BE2C (cell line): ENCODE data around the gene COL21A1.

Experiments
- DNase-seq: peaks from one replicate; pipeline ENCODE4 v3.0.0-alpha.2; 2020
- H3K27me3 ChIP-seq: fragments of 250-450 bp; sonication (Bioruptor Pico); 2 replicates; pipeline ENCODE4 v1.5.1; 2020; ENCODE audit warnings: mild to moderate bottlenecking
- H3K36me3 ChIP-seq: fragments of 250-450 bp; sonication (Bioruptor Pico); 2 replicates; pipeline ENCODE4 v1.5.1; 2020; ENCODE audit warnings: mild to moderate bottlenecking
- H3K4me1 ChIP-seq: fragments of 250-450 bp; sonication (Bioruptor Pico); 2 replicates; pipeline ENCODE4 v1.5.1; 2020
- H3K4me3 ChIP-seq: 2 replicates; pipeline ENCODE4 v1.5.1; 2011; ENCODE audit warnings: low read depth, low read length
- H3K9me3 ChIP-seq: fragments of 250-450 bp; sonication (Bioruptor Pico); 2 replicates; pipeline ENCODE4 v1.5.1; 2020
- TF ChIP-seq, protein P1 (sequence below): IDR thresholded peaks from 2 replicates; pipeline ENCODE4 v1.5.1; 2012; ENCODE audit warnings: mild to moderate bottlenecking, low read depth, low read length

The COL21A1 gene

DNA sequence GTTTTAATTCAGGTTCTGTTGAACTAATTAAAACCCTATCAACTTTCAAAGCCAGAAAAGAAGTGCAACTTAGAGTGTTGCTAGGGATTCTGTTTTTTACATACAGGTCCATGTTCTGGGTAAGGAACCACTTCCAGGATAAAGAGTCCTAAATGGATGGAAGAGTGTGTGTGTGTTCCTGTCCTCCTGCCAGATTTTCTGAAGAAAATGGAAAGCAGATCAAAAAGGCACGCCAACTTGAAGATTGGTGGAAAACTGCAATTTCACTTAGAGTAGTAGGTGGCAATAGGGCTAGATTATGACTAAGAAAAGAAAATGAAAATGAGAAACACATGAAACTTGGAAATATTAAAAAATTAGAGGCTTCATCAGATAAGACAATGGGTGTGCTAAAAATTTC, 85.3 kb downstream of the COL21A1 start:
- Histone ChIP-seq H3K36me3 (no peaks in the 10 kb centered on the region), H3K4me1 (no peaks in the 10 kb centered on the region), H3K9me3 (no peaks in the 10 kb centered on the region), H3K4me3 (no peak overlapping the region), H3K27me3 (no peaks in the 10 kb centered on the region)
- TF ChIP-seq, protein P1, sequence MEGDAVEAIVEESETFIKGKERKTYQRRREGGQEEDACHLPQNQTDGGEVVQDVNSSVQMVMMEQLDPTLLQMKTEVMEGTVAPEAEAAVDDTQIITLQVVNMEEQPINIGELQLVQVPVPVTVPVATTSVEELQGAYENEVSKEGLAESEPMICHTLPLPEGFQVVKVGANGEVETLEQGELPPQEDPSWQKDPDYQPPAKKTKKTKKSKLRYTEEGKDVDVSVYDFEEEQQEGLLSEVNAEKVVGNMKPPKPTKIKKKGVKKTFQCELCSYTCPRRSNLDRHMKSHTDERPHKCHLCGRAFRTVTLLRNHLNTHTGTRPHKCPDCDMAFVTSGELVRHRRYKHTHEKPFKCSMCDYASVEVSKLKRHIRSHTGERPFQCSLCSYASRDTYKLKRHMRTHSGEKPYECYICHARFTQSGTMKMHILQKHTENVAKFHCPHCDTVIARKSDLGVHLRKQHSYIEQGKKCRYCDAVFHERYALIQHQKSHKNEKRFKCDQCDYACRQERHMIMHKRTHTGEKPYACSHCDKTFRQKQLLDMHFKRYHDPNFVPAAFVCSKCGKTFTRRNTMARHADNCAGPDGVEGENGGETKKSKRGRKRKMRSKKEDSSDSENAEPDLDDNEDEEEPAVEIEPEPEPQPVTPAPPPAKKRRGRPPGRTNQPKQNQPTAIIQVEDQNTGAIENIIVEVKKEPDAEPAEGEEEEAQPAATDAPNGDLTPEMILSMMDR, result no peak
- DNase-seq, result no peak

DNA sequence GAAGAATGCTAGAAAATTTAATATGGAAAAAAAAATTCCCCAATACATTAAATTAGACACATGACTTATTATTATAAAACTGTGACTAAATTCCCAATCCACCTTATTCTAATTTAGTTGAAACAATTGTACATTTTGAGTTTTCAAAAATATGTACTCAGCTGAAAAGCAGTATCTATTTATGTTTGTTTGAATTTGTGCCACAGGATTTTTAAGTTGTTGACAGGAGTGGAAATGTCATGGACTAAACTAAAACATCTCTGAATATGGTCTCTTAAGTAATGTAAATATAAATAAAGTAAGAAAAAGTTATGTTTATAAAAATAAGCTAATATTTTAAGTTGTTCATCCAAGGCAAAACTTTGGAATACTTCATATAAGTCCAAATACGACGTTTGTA, 86.9 kb downstream of the COL21A1 start:
- TF ChIP-seq, protein P1, result no peak
- Histone ChIP-seq H3K4me3 (no peak overlapping the region), H3K9me3 (no peaks in the 10 kb centered on the region), H3K27me3 (no peaks in the 10 kb centered on the region), H3K4me1 (no peaks in the 10 kb centered on the region), H3K36me3 (no peaks in the 10 kb centered on the region)
- no peak for DNase-seq

DNA sequence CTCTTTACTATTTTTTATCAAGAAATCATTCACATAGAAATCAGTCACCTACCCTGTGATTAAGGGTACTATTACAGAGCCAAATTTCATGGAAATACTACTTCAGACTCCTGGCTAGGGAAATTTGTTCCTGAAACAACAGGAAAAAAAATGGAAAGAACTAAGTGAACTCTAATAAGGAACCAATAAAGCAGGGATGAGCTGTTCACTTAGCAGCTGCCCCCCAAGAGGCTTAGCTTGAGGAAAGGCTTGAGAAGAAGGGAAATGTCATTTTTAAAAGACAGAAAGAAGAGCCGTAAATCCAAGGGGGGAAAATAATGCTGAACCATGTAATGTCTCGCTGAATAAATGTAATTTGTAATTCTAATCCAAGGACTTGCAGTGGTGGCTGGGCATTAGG, 88.8 kb downstream of the COL21A1 start:
- Histone ChIP-seq H3K4me3 (no peak overlapping the region), H3K9me3 (no peaks in the 10 kb centered on the region), H3K4me1 (no peaks in the 10 kb centered on the region), H3K36me3 (no peaks in the 10 kb centered on the region), H3K27me3 (no peaks in the 10 kb centered on the region)
- TF ChIP-seq, protein P1, result no peak
- no peak for DNase-seq

DNA sequence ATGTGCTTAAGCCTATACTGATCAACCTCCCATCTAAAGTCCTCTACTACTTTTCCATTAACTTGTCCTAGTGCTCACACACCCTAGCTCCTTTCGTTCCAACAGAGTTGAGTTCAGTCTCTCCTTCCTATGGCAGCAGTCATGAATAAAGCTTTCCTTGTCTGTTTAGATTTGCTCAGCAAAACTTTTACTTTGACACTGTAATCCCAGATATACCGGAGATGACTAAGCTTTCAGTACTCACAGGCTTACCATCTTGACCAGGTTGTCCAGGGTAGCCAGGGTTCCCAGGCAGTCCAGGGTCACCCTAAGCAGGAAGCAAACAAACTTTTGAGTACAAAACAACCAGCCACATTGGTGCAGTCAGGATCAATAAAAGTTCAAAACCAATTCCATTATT, 90.7 kb downstream of the COL21A1 start:
- Histone ChIP-seq H3K27me3 (no peaks in the 10 kb centered on the region), H3K9me3 (no peaks in the 10 kb centered on the region), H3K4me1 (no peaks in the 10 kb centered on the region), H3K4me3 (no peak overlapping the region), H3K36me3 (no peaks in the 10 kb centered on the region)
- DNase-seq, result no peak
- TF ChIP-seq, protein P1, result no peak

DNA sequence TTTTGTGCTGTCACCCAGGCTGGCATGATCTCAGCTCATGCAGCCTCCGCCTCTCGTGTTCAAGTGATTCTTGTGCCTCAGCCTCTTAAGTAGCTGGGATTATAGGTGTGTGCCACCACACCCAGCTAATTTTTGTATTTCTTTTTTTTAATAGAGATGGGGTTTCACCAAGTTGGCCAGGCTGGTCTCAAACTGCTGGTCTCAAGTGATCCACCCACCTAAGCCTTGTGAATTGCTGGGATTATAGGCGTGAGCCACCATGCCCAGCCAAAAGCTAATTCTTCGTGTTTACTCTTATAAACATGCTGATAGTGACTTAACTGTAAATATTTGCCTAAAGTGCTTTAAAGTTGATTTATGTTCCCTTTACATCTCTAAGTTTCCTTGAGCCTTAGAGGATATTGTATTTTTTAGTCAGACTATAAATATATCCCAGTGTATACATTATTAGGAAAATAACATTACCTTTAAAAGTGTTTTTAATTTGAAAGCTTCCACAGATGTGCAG, 91.7 kb downstream of the COL21A1 start:
- TF ChIP-seq, protein P1, result no peak
- no peak for DNase-seq
- Histone ChIP-seq H3K27me3 (no peaks in the 10 kb centered on the region), H3K4me1 (no peaks in the 10 kb centered on the region), H3K4me3 (no peak overlapping the region), H3K9me3 (no peaks in the 10 kb centered on the region), H3K36me3 (no peaks in the 10 kb centered on the region)

DNA sequence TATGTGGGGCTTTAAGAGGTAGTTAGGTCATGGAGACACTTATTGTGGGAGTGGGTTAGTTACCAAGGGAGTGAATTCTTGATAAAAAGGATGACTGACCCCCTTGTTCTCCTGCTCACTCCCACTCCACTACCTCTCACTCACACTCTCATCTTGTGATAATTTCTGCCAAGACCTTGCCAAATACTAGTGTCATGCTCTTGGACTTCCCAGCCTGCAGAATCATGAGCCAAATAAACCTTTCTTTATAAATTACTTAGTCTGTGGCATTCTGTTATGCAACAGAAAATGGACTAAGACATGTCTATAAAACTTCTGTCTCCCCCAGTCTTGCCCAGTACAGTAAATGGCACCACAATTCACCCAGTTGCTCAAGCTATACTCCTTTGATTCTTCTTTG, 93.3 kb downstream of the COL21A1 start:
- Histone ChIP-seq H3K36me3 (no peaks in the 10 kb centered on the region), H3K4me3 (no peak overlapping the region), H3K27me3 (no peaks in the 10 kb centered on the region), H3K4me1 (no peaks in the 10 kb centered on the region), H3K9me3 (no peaks in the 10 kb centered on the region)
- TF ChIP-seq, protein P1, result no peak
- no peak for DNase-seq
